RCC 7860 (cell line): ENCODE data around the gene RO60.

Experiments
- DNase-seq: peaks from one replicate; pipeline ENCODE4 v3.0.0-alpha.2; 2015; ENCODE audit warnings: low spot score
- FAIRE-seq: peaks from 2 replicates; lab custom pipeline; 2012; peaks lifted over from hg19 to GRCh38; lab: Jason Lieb, UNC

RO60 gene

GRCh38 chr1:193060406-193060805, 994 bp downstream of the RO60 start:
- FAIRE-seq, result no peak
- no peak for DNase-seq

- DNase-seq, result no peak
Observed at GRCh38 chr1:193060938-193061337, 1.5 kb downstream of the RO60 start.

GRCh38 chr1:193062698-193063463, 3.5 kb downstream of the RO60 start:
- no peak for FAIRE-seq
- no peak for DNase-seq

More at GRCh38 chr1:193060938-193061337, 1.5 kb downstream of the RO60 start:
- no peak for FAIRE-seq

DNA sequence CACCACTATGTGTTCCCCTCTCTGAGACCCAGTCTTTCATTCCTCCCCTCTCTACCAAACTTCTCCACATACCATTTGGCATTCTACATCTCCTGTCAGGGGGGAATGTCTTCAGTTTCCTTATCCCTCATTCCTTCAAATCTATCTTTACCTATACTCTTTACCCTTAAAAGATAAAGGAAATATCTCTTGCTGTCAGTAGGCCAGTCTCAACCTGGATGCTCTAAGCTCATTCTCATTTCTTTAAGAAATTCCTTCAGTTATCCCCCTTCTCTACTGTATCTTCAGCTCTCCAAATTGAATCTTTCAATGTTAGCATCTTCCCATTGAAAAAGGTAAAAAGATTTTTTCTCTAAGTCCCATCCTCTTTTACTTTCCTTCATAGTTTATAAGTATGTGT, 6.5 kb downstream of the RO60 start:
- no peak for DNase-seq

GRCh38 chr1:193066606-193067005, 7.2 kb downstream of the RO60 start:
- DNase-seq (no peak), FAIRE-seq (no peak)

More for the DNA sequence above, 6.5 kb downstream of the RO60 start:
- no peak for FAIRE-seq

- FAIRE-seq, result no peak
- no peak for DNase-seq
Observed at GRCh38 chr1:193068013-193068412, 8.6 kb downstream of the RO60 start.

DNA sequence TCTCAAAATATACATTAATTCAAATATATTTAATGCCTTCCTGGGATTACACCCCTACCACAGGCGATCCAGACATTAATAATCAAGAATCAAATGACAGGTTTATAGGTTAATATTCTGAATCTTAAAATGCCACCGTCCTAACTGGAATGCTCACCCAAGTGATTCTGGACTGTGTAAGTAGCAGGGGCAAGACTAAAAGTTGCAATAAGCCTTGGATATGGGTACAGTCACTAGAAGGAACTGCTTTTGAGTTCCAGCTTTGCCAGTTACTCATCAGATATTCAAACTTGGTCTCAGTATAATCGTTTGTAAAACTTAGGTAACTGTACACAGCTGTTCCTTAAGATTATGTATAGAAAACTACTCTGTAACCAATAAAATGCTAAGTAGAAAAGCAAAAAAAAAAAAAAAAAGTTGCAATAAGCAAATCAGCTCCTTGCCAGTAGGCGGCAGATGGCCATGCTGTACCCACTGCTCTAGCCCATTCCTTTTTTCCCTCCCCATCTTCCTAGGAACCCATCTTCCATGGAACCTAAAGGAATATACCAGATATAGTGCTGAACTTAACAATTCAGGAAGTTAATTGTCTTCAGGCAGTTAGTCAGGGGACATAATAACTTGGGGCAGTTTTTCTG, 10.5 kb downstream of the RO60 start:
- FAIRE-seq (no peak), DNase-seq (no peak)

DNA sequence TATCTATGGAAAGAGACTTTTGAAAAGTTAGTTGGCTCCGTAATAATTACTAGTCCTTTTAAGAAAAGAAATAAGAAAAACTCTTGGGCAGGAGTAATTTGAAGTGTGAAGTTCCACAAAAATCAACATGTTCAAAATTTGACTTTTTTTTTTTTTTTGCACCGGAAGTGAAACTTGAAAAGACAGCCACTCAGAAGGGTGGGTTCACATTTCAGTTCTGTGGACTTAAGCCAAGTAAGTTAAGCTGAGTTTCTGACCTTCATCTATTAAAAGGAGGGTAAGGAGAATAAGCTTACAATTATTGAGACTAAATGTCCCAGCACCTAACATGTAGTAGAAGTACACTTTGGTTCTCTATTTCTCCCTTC, 11.0 kb downstream of the RO60 start:
- DNase-seq (no peak), FAIRE-seq (no peak)

DNA sequence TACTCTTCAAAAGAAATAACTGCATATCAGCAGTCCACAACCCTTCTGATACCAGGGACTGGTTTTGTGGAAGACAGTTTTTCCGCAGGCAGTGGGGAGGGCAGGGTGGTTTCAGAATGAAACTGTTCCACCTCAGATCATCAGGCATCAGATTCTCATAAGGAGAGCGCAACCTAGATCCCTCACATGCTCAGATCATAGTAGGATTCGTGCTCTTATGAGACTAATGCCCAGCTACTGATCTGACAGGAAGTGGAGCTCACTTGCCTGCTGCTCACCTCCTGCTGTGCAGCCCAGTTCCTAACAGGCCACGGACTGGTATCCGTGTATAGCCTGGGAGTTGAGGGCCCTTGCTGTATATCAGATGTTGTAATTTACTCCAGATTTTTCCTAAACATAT, 11.5 kb downstream of the RO60 start:
- FAIRE-seq (no peak), DNase-seq (peak; percentile 21)

DNA sequence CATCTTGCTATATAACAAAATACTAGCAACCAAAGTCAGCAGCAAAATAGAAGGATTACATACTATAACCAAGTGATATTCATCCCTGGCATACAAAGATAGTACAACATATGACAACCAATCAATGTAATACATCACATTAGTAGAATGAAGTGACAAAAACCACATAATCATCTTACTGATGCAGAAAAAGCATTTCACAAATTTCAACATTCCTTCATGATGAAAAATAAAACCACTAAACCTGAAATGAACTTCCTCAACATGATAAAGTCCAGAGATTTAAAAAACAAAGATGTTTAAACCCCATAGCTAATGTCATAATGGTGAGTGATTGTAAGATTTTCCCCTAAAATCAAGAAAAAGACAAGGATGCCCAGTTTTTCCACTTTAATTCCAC, 18.6 kb downstream of the RO60 start:
- FAIRE-seq (no peak), DNase-seq (no peak)

DNA sequence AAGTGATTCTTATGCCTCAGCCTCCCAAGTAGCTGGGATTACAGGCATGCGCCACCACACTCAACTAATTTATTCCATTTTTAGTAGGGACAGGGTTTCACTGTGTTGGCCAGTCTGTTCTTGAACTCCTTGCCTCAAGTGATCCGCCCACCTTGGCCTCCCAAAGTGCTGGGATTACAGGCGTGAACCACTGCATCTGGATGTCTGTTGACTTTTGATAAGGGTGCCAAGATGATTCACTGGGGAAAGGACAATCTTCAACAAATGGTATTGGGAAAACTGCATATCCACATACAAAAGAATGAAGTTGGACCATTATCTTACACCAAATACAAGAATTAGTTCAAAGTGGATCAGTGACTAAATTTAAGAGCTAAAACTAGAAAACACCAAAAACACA, 19.8 kb downstream of the RO60 start:
- DNase-seq (no peak), FAIRE-seq (no peak)

DNA sequence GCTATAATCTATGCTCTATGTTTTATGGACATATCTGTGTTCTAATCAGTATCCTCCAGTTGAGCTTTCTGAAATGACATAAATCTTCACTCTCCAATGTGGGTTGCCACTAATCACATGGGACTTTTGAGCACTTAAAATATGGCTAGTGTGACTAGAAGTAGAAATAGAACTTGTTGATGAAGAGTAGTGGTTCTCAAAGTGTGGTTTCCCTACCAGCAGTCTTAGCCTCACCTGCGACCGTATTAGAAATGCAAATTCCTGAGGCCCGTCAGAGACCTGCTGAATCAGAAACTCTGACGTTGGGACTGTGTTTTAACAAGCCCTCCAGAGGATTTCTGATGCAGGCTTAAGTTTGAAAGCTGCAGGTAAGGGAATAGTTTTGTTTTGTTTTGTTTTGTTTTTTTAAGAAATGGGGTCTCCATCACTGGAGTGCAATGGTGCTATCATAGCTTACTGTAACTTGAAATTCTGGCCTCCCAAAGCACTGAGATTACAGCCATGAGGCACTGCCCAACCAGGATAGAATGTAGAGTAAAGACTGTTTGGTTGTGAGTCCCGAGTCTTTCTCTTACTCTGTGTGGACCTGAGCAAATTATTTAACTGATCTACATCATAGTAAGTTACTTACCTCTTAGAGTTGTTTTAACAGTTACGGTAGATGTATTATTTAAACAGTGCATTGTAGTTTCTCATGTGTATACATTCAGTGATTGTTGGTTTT, 24.1 kb downstream of the RO60 start:
- no peak for FAIRE-seq
- DNase-seq, result no peak

DNA sequence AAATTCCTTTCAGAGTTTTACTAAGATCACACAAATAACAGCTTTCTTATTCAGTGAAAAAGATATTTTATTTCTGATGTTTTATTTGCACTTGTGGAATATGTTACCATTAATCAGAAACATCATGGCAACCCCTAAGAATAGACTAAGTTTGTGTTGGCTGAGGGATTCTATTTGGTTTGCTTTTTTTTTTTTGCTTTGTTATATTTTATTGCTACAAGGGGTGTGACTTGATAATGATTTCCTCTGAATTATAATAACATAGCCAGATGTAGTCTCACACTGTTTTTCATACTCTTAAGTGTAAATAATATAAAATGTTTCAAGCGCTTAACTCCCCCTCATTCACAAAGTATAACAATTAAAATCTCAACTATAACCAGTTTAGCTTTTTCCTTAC, 25.9 kb downstream of the RO60 start:
- DNase-seq (no peak), FAIRE-seq (no peak)

- FAIRE-seq (peak; percentile 67), DNase-seq (no peak)
Observed at GRCh38 chr1:193086342-193086741, 26.9 kb downstream of the RO60 start.

DNA sequence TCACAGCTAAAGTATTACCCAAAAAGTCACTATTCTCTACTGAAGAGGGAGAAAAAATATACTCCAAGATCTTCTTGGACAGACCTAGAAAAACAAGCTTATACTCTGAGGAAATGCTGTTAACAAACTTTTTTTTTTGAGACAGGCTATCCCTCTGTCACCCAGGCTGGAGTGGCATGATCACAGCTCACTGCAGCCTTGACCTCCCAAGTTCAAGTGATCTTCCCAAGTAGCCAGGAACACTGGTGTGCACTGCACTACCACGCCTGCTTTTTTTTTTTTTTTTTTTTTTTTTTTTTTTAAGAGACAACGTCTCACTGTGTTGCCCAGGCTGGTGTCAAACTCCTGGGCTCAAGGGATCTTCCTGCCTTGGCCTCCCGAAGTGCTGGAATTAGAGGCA, 28.5 kb downstream of the RO60 start:
- FAIRE-seq, result no peak
- no peak for DNase-seq

GRCh38 chr1:193090865-193091264, 31.5 kb downstream of the RO60 start:
- DNase-seq (no peak), FAIRE-seq (peak; percentile 21)

GRCh38 chr1:193094112-193094511, 34.7 kb downstream of the RO60 start:
- no peak for DNase-seq
- no peak for FAIRE-seq

GRCh38 chr1:193102662-193103061, 43.2 kb downstream of the RO60 start:
- DNase-seq, result no peak
- no peak for FAIRE-seq

GRCh38 chr1:193103759-193104501, 44.5 kb downstream of the RO60 start:
- no peak for FAIRE-seq
- DNase-seq, result no peak

GRCh38 chr1:193104502-193104906, 45.1 kb downstream of the RO60 start:
- DNase-seq, result peak; percentile 42
- FAIRE-seq, result no peak
